SU-DHL-6 (cell line): Measurements from ENCODE around the gene TMEM45B.
A peak's percentile ranks its signal among the peaks of the same experiment; 100 is the strongest.

Experiments
- H2AFZ ChIP-seq: fragments of 200-600 bp; sonication (generic); 2 replicates; pipeline ENCODE4 v1.6.1; 2014; ENCODE audit warnings: low read depth, mild to moderate bottlenecking, moderate library complexity, mixed read lengths, antibody characterized with exemption, low read length; ENCODE audit not compliant: severe bottlenecking
- H3F3A ChIP-seq: fragments of 200-600 bp; shearing (Covaris generic); 2 replicates; pipeline ENCODE4 v1.6.0; 2016; ENCODE audit warnings: antibody characterized with exemption, mild to moderate bottlenecking; ENCODE audit not compliant: insufficient read depth
- H3K27ac ChIP-seq: fragments of 200-600 bp; sonication (generic); 2 replicates; pipeline ENCODE4 v1.5.1; 2016; ENCODE audit warnings: low read depth, mild to moderate bottlenecking, low read length, moderate library complexity, mixed read lengths
- H3K27me3 ChIP-seq: fragments of 200-600 bp; sonication (generic), shearing (Covaris generic); 2 replicates; pipeline ENCODE4 v1.6.0; 2014; ENCODE audit warnings: mild to moderate bottlenecking, low read length
- H3K36me3 ChIP-seq: fragments of 200-600 bp; sonication (generic); 2 replicates; pipeline ENCODE4 v1.6.1; 2014; ENCODE audit warnings: mild to moderate bottlenecking, low read length, mixed read lengths
- H3K4me2 ChIP-seq: fragments of 300-600, 200-600 bp; shearing (Covaris generic), sonication (generic); 2 replicates; pipeline ENCODE4 v1.6.0; 2014; ENCODE audit warnings: low read length, low read depth, mild to moderate bottlenecking; ENCODE audit not compliant: poor library complexity, severe bottlenecking
- H3K4me3 ChIP-seq: fragments of 200-600 bp; sonication (generic); 2 replicates; pipeline ENCODE4 v1.5.1; 2014; ENCODE audit warnings: antibody characterized with exemption, low read length, mild to moderate bottlenecking, mixed read lengths; ENCODE audit not compliant: insufficient read depth, poor library complexity, severe bottlenecking
- H3K79me2 ChIP-seq: fragments of 200-600 bp; sonication (generic); 2 replicates; pipeline ENCODE4 v1.6.1; 2014; ENCODE audit warnings: mild to moderate bottlenecking, low read length, moderate library complexity; ENCODE audit not compliant: insufficient read depth
- H3K9ac ChIP-seq: fragments of 200-600 bp; sonication (generic); 2 replicates; pipeline ENCODE4 v1.7.0; 2014; ENCODE audit warnings: mild to moderate bottlenecking, low read length
- H3K9me2 ChIP-seq: fragments of 200-600 bp; sonication (generic); replicated peaks from 2 replicates; pipeline ENCODE4 v1.6.1; 2014; ENCODE audit warnings: low read length; ENCODE audit not compliant: insufficient read depth
- H3K9me3 ChIP-seq: fragments of 200-600 bp; sonication (generic); 2 replicates; pipeline ENCODE4 v1.6.1; 2014; ENCODE audit warnings: low read length, mixed read lengths; ENCODE audit not compliant: insufficient read depth
- H4K20me1 ChIP-seq: fragments of 200-600 bp; sonication (generic); 2 replicates; pipeline ENCODE4 v1.6.1; 2014; ENCODE audit warnings: low read depth, mild to moderate bottlenecking, antibody characterized with exemption, low read length, moderate library complexity, mixed read lengths
- EZH2phosphoT487 ChIP-seq: fragments of 200-600 bp; sonication (generic), shearing (Covaris generic); conservative IDR thresholded peaks from 2 replicates; pipeline ENCODE4 v1.6.1; 2018; ENCODE audit warnings: mild to moderate bottlenecking, antibody characterized with exemption, low read length, moderate library complexity, mixed read lengths
- TF ChIP-seq, protein P1 (sequence below): fragments of 200-600 bp; sonication (generic); IDR thresholded peaks from one replicate; pipeline ENCODE4 v1.5.1; 2017; ENCODE audit warnings: antibody characterized with exemption, mild to moderate bottlenecking, low read length, moderate library complexity; ENCODE audit not compliant: insufficient read depth, poor library complexity, severe bottlenecking

The TMEM45B gene

DNA sequence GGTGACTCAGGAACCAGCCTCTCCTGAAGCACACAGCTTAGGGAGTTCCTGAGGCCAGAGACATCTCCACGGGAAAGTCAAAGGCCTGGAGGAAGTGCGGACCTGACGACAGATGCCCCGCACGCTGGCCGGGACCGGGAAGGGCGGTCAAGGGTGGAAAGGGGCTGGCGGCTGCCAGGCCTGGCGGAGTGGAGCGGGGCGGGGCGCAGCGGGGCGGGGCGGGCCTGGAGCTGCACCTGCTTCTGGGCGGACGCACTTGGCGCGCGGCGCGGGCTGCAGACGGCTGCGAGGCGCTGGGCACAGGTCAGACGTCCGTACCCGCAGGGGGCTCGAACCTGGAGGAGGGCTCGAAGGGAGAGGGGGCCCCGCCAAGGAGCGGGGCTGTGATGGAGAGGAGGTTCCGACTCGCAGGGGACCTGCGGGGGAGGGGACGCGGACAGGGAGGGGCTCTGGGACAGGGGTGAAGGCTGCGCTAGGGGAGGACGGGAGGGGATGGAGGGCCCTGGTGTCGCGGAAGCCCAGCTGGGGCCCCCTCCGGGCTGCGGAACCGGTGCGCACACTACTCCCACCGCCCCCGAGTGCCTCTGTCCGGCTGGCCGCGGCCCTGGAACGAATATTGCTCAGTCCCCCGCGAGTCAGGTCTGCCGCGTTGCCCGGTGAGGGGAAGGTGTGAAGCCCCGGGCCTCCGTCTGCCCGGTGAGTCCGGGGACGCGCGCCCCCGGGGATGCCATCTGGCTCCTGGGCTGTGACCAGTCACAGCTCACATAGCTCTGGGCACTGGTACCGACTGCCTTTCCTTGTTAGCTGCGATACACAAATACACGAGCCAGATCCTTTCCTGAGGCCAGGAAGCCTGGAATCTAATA, at the start of gene TMEM45B:
Gene TMEM45B (plus strand): TSS at position 253 of the 866 bp plus-strand sequence. CDS start 36,635 bp downstream, outside the sequence.
- H3K27me3 ChIP-seq: no peaks in the 10 kb centered on the region
- H2AFZ ChIP-seq: no peak within 1 kb of the TSS
- TF ChIP-seq, protein P1, sequence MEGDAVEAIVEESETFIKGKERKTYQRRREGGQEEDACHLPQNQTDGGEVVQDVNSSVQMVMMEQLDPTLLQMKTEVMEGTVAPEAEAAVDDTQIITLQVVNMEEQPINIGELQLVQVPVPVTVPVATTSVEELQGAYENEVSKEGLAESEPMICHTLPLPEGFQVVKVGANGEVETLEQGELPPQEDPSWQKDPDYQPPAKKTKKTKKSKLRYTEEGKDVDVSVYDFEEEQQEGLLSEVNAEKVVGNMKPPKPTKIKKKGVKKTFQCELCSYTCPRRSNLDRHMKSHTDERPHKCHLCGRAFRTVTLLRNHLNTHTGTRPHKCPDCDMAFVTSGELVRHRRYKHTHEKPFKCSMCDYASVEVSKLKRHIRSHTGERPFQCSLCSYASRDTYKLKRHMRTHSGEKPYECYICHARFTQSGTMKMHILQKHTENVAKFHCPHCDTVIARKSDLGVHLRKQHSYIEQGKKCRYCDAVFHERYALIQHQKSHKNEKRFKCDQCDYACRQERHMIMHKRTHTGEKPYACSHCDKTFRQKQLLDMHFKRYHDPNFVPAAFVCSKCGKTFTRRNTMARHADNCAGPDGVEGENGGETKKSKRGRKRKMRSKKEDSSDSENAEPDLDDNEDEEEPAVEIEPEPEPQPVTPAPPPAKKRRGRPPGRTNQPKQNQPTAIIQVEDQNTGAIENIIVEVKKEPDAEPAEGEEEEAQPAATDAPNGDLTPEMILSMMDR: no peak
- TF ChIP-seq EZH2phosphoT487: no peak
- no peaks in the 10 kb centered on the region for H3K9me3 ChIP-seq
- H3K79me2 ChIP-seq: no peaks in the 10 kb centered on the region
- no peaks in the 10 kb centered on the region for H4K20me1 ChIP-seq
- no peaks in the 10 kb centered on the region for H3K9me2 ChIP-seq
- H3K4me3 ChIP-seq: no peak within 1 kb of the TSS
- no peaks in the 10 kb centered on the region for H3F3A ChIP-seq
- no peaks in the 10 kb centered on the region for H3K36me3 ChIP-seq
- no peak within 1 kb of the TSS for H3K4me2 ChIP-seq
- H3K9ac ChIP-seq: no peak within 1 kb of the TSS
- no peak within 1 kb of the TSS for H3K27ac ChIP-seq

DNA sequence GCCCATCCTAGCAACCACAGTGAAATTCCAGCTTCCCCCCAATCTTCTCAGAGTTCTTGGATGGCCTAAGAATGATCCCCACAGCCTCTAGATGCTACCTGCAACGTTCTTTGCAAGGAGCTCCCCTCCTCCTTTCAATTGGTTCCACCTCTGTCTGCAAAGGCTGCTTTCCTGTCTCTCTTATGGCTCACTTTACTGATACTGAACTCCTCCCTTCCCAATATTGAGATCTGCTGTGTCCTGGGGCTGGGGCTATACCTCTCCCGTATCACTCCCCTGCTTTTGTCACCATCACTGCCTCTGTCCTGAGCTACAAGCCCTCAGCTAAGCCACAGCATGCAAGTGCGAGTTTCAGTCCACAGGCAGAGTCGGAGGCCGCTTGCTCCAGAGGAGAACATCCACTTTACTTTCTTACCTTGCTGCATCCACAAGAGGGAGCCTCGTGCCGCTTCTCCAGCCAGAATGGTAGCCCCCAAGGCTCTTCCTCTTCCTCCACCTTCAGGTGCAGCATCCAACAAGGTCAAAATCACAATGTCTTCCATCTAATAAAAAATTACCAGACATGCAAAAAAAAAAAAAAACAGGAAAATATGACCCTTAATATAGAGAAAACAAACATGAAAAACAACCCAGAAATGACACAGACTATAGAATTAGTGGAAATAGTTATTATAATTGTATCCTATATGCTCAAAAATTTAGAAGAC, 48.6 kb upstream of the TMEM45B start:
- Histone ChIP-seq H3K4me2 (no peak overlapping the region), H3K4me3 (no peak overlapping the region), H3F3A (no peaks in the 10 kb centered on the region), H3K79me2 (no peaks in the 10 kb centered on the region), H2AFZ (no peak overlapping the region), H3K9me2 (no peaks in the 10 kb centered on the region), H3K27ac (no peak overlapping the region), H3K36me3 (no peaks in the 10 kb centered on the region), H4K20me1 (no peaks in the 10 kb centered on the region), H3K27me3 (no peaks in the 10 kb centered on the region), H3K9me3 (no peaks in the 10 kb centered on the region), H3K9ac (no peak overlapping the region)
- TF ChIP-seq, protein P1: peak; percentile 15
- TF ChIP-seq EZH2phosphoT487: no peak

DNA sequence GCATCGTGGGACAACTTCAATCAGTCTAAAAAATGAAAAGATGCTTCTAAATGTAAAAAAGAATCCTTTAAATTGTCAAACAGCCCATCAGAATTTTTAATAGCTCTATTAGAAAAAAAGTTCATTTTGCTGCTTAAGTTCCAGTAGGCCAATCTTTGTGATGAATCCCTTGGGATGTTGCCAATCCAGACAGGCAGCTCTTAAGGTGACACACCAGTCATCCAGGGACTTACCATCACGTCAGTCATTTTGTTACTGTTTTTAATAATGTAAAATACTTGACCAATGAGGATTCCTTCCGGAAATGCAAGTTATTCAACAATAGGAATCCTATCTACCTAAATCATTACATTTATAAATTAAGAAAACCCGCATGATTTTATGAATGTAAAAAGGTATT, 47.8 kb upstream of the TMEM45B start:
- Histone ChIP-seq H3K27ac (no peak overlapping the region), H3K27me3 (no peaks in the 10 kb centered on the region), H3K4me3 (no peak overlapping the region), H3K9me3 (no peaks in the 10 kb centered on the region), H4K20me1 (no peaks in the 10 kb centered on the region), H3K9me2 (no peaks in the 10 kb centered on the region), H3K79me2 (no peaks in the 10 kb centered on the region), H3K36me3 (no peaks in the 10 kb centered on the region), H2AFZ (no peak overlapping the region), H3F3A (no peaks in the 10 kb centered on the region), H3K9ac (no peak overlapping the region), H3K4me2 (no peak overlapping the region)
- TF ChIP-seq EZH2phosphoT487: no peak
- TF ChIP-seq, protein P1: no peak
